GM18907 (cell line): ENCODE results near the gene AHNAK2.

ENCODE experiments used
- ATAC-seq: cut with Tn5 transposase; IDR thresholded peaks from one replicate; pipeline ENCODE4 v1.9.1; 2021; ENCODE audit warnings: mild to moderate bottlenecking, moderate library complexity; ENCODE audit not compliant: unreplicated experiment

Gene AHNAK2

DNA sequence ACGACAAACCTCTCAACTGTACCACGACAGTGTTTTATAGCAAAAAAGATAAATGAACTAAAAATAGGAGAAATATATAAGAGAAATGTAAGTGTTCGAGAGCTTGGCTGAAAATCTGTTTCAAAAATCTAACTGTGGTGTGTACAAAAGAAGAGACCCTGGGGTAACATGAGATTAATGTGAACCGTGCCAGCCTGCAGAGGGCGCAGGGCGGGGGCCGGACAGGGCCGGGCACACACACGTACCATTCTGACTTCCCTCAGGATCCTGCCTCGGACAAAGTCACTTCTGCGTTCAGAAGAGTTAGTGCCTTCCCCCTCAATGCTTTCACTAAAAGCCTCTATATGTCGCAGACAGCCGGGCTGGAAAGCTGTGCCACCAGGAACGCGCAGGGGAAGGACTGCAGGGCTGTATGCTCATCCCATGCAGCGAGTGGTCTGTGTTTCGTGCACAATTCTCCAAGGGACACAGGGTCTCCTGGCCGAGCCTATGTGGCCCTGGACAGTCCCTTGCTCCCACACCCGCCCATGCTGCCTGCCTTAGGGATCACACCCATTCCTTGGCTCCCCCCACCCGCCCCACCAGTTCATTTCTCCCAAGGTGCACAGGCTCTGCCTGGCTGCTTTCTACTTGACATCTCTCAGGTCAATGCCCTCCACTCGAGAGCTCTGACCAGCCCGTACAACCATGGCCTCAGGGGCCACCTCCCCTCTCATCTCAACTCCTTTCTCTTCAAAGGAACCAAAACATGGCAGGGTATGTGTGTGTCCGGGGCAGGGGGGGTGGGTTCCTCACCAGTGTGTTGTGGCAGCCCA, 34.2 kb upstream of the AHNAK2 start:
- ATAC-seq, result no peak

DNA sequence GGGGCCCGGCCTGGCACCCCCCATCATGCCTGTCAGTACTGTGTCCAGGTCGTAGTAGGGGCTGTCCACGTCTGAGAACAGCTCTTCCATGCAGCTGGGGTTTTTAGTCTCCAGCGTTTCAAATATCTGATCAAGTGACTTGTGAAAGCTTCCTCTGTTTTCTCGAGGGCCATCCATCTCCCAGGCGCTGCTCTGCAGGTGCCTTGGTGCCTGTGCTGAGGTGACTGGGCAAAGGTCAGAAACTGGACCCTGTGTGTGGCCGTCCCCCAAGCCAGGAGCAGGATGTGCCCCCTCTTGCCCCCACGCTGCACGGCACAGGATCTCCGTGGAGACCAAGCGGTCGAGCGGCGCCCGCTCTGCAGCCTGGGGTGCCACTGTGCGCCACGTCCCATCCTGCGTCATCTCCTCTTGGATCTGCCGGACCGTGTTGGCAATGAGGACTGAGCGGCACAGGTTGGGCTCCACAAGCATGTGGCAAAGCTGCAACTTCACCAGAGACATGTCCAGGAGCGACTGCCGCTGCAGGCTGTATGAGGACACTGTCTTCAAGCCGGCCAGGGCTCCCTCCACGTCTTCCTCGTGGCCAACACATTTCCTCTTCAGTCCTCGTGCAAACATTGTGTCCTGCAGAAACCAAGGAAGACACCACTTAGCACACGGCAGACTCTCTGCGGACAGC, 33.3 kb upstream of the AHNAK2 start:
- ATAC-seq, result no peak

DNA sequence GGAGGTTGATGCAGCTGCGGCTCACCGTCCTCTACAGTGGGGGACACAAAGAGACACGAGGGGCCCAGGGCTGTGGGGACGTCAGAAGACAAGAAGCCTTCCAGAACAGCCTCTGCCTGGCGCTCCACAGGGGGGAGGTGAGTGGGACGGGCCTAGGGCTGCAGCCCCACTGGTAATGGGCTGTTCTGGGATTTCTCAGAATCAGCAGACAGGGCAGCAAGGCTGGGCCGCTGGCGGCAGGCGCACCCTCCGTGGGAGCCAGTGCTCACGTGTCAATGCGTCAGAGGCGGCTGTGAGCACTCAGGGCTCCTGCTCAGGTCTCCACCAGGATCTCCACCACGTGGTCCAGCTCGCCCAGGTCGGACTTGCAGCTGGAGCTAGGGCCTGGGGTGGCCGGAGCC, 32.7 kb upstream of the AHNAK2 start:
- no peak for ATAC-seq

DNA sequence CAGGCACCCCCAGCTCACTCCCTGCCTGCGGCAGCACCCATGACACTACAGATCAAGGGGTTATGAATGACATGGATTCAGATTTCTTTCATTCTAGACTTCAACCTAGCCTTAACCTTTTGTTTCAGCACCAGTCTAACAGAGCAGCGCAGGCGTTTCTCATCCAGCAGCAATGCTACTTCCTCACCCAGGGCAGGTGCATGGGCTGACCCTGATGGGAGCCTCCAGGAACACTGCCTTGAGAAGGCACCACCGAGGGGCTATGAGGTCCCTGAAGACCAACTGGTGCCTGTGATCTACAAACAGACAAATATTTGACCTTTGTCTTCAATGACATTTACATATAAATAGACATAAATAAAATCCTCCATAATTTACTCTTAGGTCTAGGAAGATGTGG, 31.9 kb upstream of the AHNAK2 start:
- ATAC-seq, result no peak

DNA sequence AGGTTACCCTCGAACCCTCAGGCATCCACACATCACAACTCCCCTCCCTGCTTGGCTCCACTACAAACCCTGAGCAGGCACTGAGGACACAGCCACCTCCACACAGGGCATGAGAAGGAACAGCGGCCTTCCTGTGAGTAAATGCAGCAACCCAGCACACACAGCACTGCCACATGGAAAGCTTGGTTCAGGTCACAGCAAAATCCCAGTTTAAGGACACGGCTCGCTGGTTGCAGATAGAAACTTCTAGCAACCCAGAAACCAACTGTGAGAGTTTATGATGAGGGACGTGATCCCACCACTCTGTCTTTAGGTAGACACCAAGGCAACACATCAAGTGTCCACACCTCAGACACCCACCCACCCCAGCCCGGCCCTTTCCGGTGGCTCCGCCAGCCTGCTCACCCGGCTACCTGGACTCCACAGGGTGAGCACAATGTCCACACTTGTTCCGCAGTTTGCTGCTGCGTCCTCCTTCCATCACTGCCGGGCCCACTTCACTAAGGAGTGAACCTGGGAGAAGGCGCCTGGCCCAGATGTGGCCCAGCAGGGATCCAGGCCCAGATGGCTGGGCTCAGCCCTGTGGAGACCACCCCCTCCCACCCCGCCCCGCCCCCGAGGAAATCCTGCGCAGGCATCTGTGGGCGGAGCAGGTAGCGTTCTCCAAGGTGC, 29.6 kb upstream of the AHNAK2 start:
- ATAC-seq, result no peak

DNA sequence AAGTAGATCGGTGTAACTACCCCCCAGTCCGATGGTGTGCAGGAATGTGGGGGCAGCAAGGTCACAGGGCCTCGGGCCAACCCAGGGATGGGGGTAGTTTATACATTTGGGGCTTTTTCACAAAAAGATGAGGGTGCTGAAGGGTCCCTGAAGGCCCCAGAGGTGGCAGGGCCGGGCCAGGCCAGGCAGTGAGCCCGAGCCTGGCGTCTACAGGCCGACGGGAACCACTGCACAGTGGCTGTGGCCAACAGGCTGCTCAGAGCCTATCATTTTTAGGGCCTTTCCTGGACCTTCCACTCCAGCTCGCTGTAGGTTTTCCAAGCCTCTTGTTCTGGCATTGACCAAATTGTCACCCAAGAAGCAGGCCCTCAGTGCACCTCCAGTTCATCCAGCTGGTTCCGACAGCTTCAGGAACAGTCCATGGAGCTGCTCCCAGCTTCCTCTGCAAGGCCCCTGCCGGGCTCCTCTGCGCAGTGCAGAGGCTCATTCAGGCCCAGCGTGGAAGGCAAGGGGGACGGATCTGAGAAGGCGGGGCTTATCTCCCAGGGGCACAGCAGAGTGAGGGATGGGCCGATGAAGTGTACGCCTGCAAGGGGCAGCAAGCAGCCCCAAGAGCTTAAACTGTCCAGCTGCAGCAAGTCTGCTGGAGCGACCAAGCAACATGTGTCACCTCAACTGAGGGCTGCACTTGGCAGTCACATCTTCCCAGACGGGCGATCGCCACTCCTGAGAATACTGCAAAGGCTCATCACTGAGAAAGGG, 28.8 kb upstream of the AHNAK2 start:
- no peak for ATAC-seq

DNA sequence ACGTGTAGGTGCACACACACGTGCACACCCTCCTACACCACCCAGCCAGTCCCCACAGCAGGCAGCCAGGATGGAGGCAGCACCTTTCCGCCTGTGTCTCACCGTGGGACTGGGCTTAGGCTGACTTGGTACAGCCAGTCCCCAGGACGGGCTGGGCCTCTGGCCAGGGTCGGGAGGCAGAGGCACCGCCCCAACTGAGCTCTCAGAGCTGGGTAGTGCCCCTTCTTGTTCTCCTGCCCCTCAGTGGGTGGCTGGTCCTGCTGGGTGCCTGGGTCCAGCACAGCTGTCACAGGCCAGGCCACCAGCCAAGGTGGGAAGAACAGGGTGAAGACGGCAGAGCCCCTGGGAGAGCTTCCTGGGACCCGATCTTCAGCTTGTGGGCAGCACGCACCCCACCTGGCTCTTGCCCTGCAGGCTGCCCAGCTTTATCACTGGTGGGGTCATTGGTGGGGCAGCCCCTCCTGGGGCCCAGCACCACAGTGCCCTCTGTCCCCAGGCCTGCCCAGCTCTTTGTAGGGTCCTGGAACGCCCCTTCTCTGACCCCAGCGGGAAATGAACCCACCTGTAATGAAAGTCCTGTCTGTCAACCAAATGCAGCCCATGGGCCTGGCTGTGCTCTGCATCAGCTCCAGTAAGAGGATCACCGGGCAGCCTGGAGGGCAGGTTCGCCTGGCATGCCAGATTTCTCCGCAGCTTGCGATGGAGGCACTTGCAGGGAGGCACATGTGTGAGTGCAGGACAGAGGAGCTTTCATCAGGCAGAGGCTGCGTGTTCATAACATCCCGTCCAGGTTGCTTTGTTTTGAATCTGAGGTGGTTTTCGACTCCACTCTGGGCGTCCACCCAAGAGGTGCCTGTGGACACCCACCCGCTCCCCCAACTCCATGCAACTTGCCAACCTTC, 28.0 kb upstream of the AHNAK2 start:
- ATAC-seq, result no peak

DNA sequence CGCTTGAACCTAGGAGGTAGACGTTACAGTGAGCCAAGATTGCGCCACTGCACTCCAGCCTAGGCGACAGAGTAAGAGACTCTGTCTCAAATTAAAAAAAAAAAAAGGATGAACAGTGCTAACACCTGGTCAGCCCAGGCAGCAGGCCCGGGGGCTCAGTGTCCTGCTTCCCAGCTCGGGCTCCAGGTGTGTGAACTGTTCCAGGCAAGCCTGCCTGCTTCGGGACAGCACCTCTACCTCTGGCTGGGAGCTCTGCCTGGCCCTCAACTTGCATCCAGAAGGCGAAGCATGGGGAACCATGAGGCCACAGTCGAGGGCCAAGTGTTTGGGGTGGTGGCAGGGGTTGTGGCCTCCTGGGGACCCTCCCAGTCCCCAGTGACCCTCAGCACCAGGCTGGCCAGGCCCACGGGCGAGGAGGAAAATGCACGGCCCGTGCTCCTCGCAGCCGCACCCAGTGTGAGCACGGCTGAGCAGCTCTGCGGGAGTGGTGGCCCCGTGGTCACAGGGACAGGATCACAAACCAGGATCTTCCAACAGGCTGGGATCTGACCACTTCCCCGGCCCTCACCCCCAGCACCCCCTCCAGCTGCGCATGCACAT, 27.3 kb upstream of the AHNAK2 start:
- no peak for ATAC-seq

DNA sequence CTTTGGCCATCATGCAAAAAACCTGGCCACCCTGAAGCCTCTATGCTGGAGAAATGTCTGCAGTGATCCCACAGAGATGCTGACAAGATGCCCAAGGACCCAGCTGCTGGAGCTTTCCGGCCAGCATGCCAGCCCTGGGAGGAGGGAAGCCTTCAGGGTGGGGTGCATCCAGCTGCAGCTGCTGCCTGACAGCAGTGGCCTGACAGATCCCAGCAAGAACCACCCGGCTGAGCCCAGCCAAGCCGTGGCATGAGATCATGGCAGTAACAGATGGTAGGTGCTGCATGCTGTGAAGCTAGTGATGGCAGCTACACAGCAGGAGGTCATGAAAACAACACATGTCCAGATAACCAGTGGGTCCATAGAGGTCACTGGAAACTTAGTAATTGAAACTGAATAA, 21.2 kb upstream of the AHNAK2 start:
- no peak for ATAC-seq

DNA sequence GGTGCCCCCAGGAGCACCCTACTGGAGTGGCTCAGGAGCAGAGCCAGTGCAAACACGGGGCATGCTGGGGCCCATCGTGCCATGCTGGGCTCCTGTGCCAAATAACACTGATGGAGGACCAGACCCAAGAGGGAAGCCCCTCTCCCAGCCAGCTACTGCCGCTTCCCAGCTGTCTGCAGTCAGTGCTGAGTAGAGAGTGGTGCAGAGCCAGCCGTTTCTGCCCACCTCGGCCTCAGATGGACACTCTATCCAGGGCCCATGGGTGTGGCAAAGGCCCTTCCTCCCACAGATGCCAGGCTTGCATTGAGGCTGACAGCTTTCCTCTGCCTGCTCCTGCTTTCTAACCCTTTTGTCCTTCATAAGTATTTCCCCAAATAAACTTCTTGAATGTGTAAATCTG, 20.6 kb upstream of the AHNAK2 start:
- ATAC-seq, result no peak

DNA sequence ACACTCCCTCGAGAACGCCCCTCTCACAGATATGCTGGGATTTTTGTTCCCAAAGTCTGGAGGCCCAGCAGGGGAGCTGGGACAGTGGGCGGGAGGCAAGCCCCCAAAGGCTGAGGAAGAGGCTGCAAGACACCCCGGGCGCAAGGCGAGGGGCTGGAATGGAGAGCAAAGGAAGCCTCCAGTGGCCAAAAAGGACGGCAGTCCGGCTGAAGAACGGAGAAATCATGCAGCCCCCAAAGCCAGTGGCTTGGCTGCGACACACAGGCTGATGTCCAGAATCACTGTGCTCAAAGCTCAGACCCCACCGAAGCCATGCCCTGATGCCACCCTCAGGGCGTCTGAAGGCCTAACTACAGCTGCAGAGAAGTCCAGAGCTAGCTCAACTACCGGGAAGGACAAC, 18.3 kb upstream of the AHNAK2 start:
- no peak for ATAC-seq

DNA sequence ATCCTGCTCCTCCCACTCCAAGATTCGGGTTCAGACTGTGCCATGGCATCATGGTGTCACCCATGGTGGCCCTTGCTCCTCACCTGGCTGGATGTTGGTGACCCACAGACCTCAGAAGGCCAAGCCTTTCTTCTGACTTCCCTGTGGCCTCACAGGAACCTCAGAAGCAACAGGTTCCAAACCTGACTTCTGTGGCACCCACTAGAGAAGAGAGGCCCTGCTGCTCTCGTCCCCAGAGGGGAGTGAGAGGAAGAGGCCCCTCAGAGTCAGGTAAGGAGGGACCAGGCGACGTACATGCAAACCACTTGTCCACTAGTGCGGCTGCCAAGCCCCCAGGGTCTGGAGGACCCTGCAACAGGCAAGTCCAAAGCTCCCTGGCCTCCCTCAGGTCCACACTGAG, 17.9 kb upstream of the AHNAK2 start:
- ATAC-seq, result no peak

DNA sequence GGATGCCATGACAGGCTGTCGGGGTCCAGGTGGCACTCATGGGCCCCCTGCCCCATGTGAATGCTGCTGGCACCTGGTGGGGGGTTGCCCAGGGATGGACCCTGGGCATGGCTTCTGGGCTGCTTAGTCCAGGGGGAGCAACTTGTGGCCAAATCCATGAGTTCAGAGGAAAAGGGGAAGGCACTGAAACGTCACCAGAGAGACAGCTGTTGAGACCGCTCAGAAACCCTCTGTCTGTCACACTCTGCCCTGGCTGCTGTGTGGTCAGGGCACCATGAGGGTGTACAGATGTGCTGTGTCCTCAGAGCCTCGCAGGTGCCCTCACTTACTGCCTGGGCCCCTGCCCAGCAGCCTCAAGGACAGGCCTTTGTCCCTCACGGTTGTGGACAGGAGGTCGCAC, 16.8 kb upstream of the AHNAK2 start:
- ATAC-seq, result no peak

DNA sequence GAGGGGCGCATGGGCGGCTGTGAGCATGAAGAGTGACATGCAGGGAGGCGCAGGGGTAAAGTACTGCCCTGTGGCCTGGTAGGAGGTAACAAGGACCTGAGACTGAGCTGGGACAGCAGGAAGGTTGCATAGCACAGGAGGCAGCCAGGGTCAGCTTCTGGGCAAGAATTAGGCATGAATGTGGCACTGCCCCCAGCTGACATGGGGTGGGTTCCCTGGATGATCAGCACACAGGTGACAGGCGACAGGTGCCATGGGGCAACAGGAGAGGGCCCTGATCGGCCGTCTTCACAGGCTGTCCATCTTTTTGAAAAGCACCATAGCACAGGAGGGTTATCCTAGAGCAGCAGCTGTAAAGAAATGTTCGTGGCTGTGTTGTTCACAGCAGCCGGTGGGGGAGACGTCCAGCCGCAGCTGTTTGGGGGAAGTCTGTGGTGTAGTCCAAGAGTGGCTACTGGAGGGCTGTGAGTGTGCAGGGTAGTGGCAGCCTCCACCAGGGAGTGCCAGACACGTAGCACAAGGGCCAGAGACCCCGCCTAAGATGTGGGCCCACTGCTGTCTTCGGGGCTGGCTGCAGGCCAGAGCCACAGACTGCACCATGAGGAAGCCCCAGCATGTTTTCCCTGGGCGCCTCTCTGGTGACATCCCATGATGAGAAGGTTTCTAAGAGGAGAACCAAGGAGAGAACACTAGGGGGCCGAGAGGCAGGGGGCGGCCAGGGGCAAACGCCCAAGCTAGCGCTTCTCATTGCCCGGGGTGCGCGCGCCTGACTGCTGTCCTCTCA, 15.8 kb upstream of the AHNAK2 start:
- ATAC-seq, result no peak

DNA sequence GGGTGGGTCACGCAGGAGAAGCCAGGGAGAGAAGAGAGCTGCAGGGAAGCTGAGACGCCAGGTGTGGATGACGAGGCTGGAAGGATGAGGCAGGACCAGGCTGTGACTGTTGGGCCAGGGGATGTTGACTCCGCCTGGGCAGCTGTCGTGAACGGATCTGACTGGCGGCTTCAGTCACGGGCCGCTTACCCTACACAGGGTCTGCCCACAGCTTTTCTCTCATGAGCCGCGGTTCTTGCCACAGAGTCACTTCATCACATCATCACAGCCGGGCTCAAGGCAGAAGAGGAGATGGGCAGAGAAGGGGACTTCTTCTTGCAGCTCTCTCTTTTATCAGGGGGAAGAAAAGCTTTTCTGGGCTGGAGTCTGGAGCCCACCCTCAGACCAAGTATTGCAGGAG, 15.1 kb upstream of the AHNAK2 start:
- ATAC-seq, result no peak

DNA sequence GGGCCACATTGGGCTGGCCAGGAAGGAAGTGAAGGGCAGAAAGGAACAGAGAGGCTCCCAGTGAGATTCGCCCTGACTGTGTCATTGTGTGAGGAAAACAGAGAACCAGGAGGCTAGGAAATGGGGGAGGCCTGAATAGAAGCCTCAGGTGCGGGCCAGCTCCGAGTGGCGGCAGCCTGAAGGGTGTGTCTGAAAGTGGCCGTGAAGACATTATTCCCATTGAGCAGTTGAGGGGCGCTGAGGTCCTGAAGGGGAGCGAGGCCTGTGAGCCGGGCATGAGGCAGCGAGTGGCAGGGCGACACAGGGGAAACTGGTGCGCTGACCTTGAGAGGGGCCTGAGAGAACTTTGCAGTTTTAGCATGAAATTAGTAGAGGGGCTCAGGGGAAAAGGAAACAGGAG, 14.3 kb upstream of the AHNAK2 start:
- ATAC-seq, result no peak

DNA sequence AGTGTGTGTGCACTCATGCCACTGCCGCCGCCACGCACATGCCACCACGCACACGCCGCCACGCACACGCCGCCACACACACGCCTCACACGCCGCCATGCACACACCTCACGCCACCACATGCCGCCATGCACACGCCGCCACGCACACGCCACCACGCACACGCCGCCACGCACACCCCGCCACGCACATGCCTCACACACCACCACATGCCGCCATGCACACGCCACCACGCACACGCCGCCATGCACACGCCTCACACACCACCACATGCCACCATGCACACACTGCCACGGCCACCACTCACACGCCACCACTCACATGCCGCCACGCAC, 13.7 kb upstream of the AHNAK2 start:
- ATAC-seq, result no peak

DNA sequence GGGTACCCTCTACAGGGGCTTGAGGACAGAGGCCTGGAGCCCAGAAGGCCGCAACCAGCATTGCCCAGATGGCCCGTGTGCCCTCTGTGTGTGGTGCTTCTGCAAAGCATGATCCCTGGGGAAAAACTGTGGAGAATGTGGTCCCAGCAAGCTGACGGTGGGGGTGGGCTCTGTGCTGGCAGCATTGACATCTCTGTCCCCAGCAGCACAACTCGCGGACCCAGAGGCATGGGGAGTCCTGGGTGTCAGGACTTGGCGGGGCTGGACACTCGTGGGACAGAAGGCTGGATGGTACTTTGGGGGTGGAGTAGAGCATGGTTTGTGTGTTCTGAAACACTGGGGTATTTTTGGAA, 11.8 kb upstream of the AHNAK2 start:
- no peak for ATAC-seq

DNA sequence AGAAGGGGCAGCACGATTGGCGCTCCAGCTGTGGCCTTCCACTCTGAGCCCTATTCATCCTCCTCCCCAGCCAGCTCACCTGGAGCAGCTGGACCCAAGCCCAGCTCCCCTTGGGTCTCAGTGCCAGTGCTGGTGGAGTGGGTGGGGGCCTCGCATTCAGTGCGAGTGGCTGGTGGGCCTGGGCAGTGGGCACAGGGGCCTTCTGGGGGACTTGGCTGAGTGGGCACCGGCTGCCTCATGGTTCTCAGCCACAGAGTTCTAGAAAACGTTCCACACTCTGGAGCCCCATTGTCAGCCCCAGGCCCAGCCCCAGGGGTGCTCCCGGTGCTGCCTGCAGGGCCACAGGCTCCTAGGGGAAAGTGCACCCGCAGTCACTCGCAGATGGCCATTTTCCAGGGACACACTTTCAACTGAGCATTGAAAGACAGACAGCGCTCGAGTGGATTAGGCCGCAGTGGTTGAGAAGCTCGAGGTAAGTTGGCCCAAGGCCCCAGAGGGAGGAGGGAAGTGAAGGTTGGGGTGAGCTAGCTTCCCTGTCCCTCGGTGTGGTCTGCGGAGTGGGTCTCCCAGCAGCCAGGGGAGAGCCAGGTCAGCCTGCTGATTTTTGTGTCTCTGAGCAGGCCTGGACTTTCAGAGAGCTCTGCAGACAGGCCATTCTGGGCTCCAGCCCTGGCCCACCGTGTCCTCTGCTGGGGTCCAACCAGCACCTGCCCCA, 11.2 kb upstream of the AHNAK2 start:
- no peak for ATAC-seq
